ENCODE data around the gene ENHO. TPM values are rescaled to one million over a fixed set of nuclear protein-coding genes. Genes with fewer than 3 reads are reported as not detected.

ENHO gene
- total and polyA plus RNA-seq, 2 of the 8 experiments (the other 6 are each of a cell fraction or from before 2014, with no cell fraction given), result 12.2 to 49.4 TPM

DNA sequence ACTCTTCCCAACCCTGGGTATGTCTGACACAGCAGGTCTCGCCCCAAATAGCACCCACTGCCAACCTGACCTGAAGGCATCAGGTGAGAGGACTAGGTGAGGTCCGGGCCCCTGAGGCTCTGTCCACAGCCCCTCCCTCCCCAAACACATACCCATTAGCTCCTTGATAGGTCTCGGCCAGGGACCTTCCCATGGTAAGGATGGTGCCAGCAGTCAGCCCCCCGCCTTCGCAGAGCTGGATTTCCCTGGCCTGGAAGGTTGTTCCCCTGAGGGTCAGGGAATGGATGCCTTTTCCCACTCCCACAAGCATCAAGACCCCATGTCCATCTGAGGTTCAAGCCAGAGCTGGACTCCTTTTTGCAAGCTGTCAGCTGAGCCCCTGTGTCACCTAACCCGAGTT is 2.7 kb downstream of the ENHO start:
- H3K27ac ChIP-seq (ENCODE audit: low read depth, low read length), result no peak overlapping the region
- ChIA-PET POLR2A (ENCODE audit: partially characterized antibody) (interaction anchor here (1.5 kb wide), 1 partner anchor 9 kb away, joined by 4 read pairs; no protein-coding TSS in a partner anchor), CTCF (ENCODE audit: partially characterized antibody) (interaction anchor here (0.8 to 6.2 kb wide), 23 partner anchors 11 to 266 kb away, joined by 3 to 53 read pairs (median 5); partner anchors contain the start of gene SIGMAR1)
- no peak overlapping the region for H3K9ac ChIP-seq (replicated peaks in 1 of 4; ENCODE audit: extremely low read depth in 1 of 4, low read depth in 3 of 4, low read length in 3 of 4)
- no peak overlapping the region for H3K4me2 ChIP-seq (ENCODE audit: insufficient read depth in 1 of 2, low read depth in 2 of 2, low read length in 2 of 2)
- H3K23ac ChIP-seq (ENCODE audit: insufficient read length), result no peak overlapping the region
- no peak for DNase-seq (ENCODE audit: low read depth in 1 of 2, low spot score in 2 of 2)
- no peak overlapping the region for H3K56ac ChIP-seq (replicated peaks; ENCODE audit: insufficient read length, low read depth, low read length)
- no peak overlapping the region for H2BK5ac ChIP-seq (ENCODE audit: low read depth, low read length)
- H3K36me3 ChIP-seq (ENCODE audit: control insufficient read depth in 2 of 4, insufficient read depth in 4 of 4, low read length in 3 of 4), result no peaks in the 10 kb centered on the region
- H3K4me1 ChIP-seq (replicated peaks in 1 of 4; ENCODE audit: control insufficient read depth in 3 of 4, insufficient read depth in 4 of 4, low read length in 3 of 4), result peaks cover 0 to 17% (median 8%) of the 10 kb centered on the region in 4 experiments; a peak in 6 of 7 replicates
- WGBS, 2 experiments (ENCODE audit: extremely low coverage in 1 of 2, insufficient coverage in 1 of 2, insufficient read length in 1 of 2, insufficient replicate concordance in 2 of 2, low coverage in 1 of 2, low lambda C conversion rate in 2 of 2, missing lambda C conversion rate in 1 of 2), result 89% methylated on average over 6 of the region's 6 CpGs; no CpG with 5 or more reads in 1 of the 2 experiments
- no peak overlapping the region for H2AK5ac ChIP-seq (ENCODE audit: low read depth, low read length)
- H3K9me3 ChIP-seq (ENCODE audit: insufficient read depth in 2 of 2, low read depth in 1 of 2, low read length in 1 of 2), result no peaks in the 10 kb centered on the region
- peaks cover 6% of the 10 kb centered on the region for H3K23me2 ChIP-seq (ENCODE audit: low read depth, low read length)
- H2BK15ac ChIP-seq (ENCODE audit: low read length), result no peak overlapping the region
- H3K4me3 ChIP-seq (ENCODE audit: extremely low read depth in 1 of 4, insufficient read depth in 2 of 4, low read depth in 3 of 4, low read length in 4 of 4), result no peak overlapping the region
- H3K79me2 ChIP-seq (ENCODE audit: control insufficient read depth in 1 of 2, insufficient read depth in 2 of 2, low read length in 2 of 2), result no peaks in the 10 kb centered on the region
- H4K8ac ChIP-seq (ENCODE audit: extremely low read depth, insufficient read depth, low read length), result no peak overlapping the region
- peaks cover 1 to 14% (median 11%) of the 10 kb centered on the region in 4 experiments; a peak in 6 of 7 replicates for H3K27me3 ChIP-seq (replicated peaks in 1 of 4; ENCODE audit: control insufficient read depth in 3 of 4, extremely low read depth in 1 of 4, insufficient read depth in 3 of 4, low read length in 3 of 4)
- no peak overlapping the region for H2BK120ac ChIP-seq (replicated peaks; ENCODE audit: low read depth, low read length)
- H2AFZ ChIP-seq (ENCODE audit: low read length), result no peak overlapping the region
- no peak overlapping the region for H3K4ac ChIP-seq (replicated peaks; ENCODE audit: insufficient read length, low read depth, low read length)
- H3K18ac ChIP-seq (ENCODE audit: extremely low read depth, low read length), result no peak overlapping the region
- no peak overlapping the region for H4K5ac ChIP-seq (ENCODE audit: insufficient read length, low read depth, low read length)
- H3K14ac ChIP-seq (ENCODE audit: insufficient read length), result no peak overlapping the region
- no peaks in the 10 kb centered on the region for H4K20me1 ChIP-seq (replicated peaks in 1 of 2; ENCODE audit: control insufficient read depth in 1 of 2, insufficient read depth in 2 of 2, low read length in 2 of 2)
- no peak for FAIRE-seq
- H3K79me1 ChIP-seq (ENCODE audit: low read depth, low read length), result no peaks in the 10 kb centered on the region
- H4K91ac ChIP-seq (replicated peaks; ENCODE audit: insufficient read length, low read length), result no peak overlapping the region
- H2BK12ac ChIP-seq (ENCODE audit: low read depth, low read length), result no peak overlapping the region
- no peak overlapping the region for H2BK20ac ChIP-seq (ENCODE audit: low read length)
- TF ChIP-seq KDM5A (IDR thresholded peaks at IDR 0.05; ENCODE audit: low read length) (no peak), SP1 (IDR thresholded peaks at IDR 0.05; ENCODE audit: low read depth, low read length) (no peak), ZNF274 (IDR thresholded peaks at IDR 0.05; ENCODE audit: borderline replicate concordance, extremely low read depth, low read length) (no peak), TBP (IDR thresholded peaks at IDR 0.05; ENCODE audit: low read depth, low read length) (no peak), SIX5 (IDR thresholded peaks at IDR 0.05; ENCODE audit: low read depth, low read length) (no peak), TAF7 (optimal IDR thresholded peaks at IDR 0.05; ENCODE audit: borderline replicate concordance, low read depth, low read length) (no peak), CBX8 (IDR thresholded peaks at IDR 0.05; ENCODE audit: borderline replicate concordance, low read depth, low read length) (no peak), TAF1 (IDR thresholded peaks at IDR 0.05; ENCODE audit: low read depth, low read length) (no peak)
- TF ChIP-seq, protein P1, sequence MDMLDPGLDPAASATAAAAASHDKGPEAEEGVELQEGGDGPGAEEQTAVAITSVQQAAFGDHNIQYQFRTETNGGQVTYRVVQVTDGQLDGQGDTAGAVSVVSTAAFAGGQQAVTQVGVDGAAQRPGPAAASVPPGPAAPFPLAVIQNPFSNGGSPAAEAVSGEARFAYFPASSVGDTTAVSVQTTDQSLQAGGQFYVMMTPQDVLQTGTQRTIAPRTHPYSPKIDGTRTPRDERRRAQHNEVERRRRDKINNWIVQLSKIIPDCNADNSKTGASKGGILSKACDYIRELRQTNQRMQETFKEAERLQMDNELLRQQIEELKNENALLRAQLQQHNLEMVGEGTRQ (IDR thresholded peaks at IDR 0.05; ENCODE audit: low read length), result no peak
